ENCODE results near the gene PLEK.

Gene PLEK

DNA sequence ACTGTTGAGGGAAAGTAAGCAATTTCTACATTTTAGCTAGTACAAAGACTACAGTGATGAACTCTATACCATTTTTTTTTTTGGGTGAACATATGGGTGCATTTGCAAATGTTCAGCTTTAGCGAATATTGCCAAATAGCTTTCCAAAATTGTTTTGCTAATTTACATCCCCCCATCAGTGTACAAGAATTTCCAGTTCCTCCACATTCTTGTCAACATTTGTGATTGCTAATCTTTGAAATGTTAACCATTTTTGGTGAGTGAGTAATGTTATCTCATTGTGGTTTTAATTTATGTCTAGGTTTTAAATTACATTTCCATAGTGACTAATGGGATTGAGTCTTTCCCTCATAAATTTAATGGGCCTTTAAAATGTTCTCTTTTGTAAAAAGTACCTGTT, 28.9 kb upstream of the PLEK start:
- no peak overlapping the region for H3K4me3 Mint-ChIP-seq
- H3K36me3 Mint-ChIP-seq (ENCODE audit: low read depth), result no peaks in the 10 kb centered on the region
- no peak overlapping the region for H3K27ac Mint-ChIP-seq
- TF ChIP-seq, protein P1, sequence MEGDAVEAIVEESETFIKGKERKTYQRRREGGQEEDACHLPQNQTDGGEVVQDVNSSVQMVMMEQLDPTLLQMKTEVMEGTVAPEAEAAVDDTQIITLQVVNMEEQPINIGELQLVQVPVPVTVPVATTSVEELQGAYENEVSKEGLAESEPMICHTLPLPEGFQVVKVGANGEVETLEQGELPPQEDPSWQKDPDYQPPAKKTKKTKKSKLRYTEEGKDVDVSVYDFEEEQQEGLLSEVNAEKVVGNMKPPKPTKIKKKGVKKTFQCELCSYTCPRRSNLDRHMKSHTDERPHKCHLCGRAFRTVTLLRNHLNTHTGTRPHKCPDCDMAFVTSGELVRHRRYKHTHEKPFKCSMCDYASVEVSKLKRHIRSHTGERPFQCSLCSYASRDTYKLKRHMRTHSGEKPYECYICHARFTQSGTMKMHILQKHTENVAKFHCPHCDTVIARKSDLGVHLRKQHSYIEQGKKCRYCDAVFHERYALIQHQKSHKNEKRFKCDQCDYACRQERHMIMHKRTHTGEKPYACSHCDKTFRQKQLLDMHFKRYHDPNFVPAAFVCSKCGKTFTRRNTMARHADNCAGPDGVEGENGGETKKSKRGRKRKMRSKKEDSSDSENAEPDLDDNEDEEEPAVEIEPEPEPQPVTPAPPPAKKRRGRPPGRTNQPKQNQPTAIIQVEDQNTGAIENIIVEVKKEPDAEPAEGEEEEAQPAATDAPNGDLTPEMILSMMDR (IDR thresholded peaks at IDR 0.05), result no peak
- H3K9me3 Mint-ChIP-seq, result no peaks in the 10 kb centered on the region
- H3K27me3 Mint-ChIP-seq (ENCODE audit: low read depth, poor library complexity), result peaks cover 44% of the 10 kb centered on the region
- DNase-seq, result no peak
- no peaks in the 10 kb centered on the region for H3K4me1 Mint-ChIP-seq

DNA sequence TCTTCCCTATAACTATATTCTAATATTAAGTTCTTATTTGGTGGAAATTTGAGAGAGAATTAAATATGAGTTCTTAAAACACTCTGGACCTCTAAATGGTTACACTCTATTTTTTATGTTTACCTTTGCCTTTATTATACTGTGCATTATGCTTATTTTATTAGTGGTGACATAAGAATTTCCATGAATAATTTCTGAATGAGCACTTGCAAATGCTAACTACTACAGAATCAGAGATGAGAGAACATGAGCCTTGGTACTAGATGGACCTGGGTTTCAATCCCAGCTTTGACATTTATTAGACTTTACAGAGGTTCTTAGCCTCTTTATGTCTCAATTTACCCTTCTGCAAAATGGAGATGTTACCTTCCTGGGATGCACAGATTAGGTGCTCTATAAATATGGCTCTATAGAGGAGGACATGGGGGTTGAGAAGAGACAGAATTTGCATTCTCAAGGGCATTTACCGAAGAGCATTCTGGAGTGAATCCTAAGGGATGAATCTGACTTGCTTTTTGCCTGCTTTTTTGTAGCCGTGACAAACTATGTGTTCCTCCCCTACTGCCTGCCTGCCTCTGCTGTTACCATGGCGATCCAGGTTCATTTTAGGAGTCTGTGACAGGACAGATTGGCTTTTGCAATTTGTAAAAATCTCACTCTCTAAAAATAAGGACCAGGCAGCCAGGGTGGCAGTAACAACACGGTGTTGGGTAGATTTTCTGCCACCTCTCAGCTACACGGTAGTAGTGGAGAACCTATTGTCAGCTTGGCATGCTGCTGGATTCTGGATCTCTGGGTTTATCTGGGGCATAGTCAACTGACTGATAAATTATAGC, 24.6 kb upstream of the PLEK start:
- Mint-ChIP-seq H3K36me3 (ENCODE audit: low read depth) (no peaks in the 10 kb centered on the region), H3K27ac (no peak overlapping the region), H3K4me3 (no peak overlapping the region), H3K4me1 (no peaks in the 10 kb centered on the region), H3K27me3 (ENCODE audit: low read depth, poor library complexity) (peaks cover 47% of the 10 kb centered on the region), H3K9me3 (no peaks in the 10 kb centered on the region)
- no peak for DNase-seq
- TF ChIP-seq, protein P1 (IDR thresholded peaks at IDR 0.05), result no peak

DNA sequence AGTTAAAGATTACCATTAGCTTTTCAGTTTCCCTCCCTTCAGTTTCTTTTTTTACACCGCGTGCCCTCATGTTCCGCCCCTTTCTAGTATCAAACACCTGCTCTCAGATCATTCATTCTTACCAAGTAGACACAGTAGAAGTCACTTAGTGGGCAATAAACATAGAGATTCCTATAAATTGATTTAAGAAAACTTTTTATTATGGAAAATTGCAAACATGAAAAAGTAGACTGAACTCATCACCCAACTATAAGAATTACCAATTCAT, 24.1 kb upstream of the PLEK start:
- Mint-ChIP-seq H3K9me3 (no peaks in the 10 kb centered on the region), H3K27ac (no peak overlapping the region)

DNA sequence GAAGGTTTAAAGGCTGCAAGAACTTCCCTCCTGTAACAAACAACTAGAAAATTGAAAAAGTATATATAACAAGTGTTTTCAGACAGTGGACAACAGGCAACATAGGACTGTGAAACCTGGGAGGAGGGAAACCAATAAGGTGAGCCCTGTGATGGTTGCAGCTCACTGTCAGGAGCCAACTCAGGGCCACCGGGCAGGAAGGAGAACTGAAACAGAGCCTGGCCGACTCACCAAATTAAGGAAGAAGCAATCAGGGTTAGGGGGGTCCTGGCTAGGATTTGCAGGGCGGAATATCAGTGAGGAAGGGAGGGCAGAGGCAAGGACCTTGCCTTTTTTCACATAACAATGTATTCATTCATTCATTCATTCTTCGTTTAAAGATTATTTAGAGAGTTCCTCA, 23.5 kb upstream of the PLEK start:
- Mint-ChIP-seq H3K4me3 (no peak overlapping the region), H3K27me3 (ENCODE audit: low read depth, poor library complexity) (peaks cover 53% of the 10 kb centered on the region), H3K27ac (no peak overlapping the region), H3K36me3 (ENCODE audit: low read depth) (no peaks in the 10 kb centered on the region), H3K9me3 (no peaks in the 10 kb centered on the region), H3K4me1 (no peaks in the 10 kb centered on the region)
- TF ChIP-seq, protein P1 (IDR thresholded peaks at IDR 0.05), result no peak
- DNase-seq, result no peak

More for the DNA sequence above, 24.1 kb upstream of the PLEK start:
- Mint-ChIP-seq H3K36me3 (ENCODE audit: low read depth) (no peaks in the 10 kb centered on the region), H3K4me3 (no peak overlapping the region), H3K27me3 (ENCODE audit: low read depth, poor library complexity) (peaks cover 49% of the 10 kb centered on the region), H3K4me1 (no peaks in the 10 kb centered on the region)
- DNase-seq, result no peak
- TF ChIP-seq, protein P1 (IDR thresholded peaks at IDR 0.05), result no peak

DNA sequence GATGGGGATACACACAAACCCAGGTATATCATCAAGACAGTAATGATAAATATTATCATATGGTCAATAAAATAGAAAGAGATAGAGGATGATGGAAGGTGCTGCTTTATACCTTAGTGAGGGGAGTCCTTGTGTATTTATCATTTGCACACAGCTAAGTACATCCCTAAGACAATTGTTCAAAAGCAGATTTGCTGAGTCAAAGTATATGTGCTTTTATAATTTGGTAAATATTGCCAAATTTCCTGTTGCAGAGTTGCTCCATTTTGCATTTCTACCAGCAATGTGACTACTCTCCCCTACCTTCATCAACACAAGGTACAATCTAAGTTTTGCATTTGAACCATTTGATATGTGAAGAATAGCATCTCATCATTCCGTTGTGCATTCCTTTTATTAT, 22.6 kb upstream of the PLEK start:
- Mint-ChIP-seq H3K27me3 (ENCODE audit: low read depth, poor library complexity) (peaks cover 54% of the 10 kb centered on the region), H3K4me3 (no peak overlapping the region)
- TF ChIP-seq, protein P1 (IDR thresholded peaks at IDR 0.05), result no peak

DNA sequence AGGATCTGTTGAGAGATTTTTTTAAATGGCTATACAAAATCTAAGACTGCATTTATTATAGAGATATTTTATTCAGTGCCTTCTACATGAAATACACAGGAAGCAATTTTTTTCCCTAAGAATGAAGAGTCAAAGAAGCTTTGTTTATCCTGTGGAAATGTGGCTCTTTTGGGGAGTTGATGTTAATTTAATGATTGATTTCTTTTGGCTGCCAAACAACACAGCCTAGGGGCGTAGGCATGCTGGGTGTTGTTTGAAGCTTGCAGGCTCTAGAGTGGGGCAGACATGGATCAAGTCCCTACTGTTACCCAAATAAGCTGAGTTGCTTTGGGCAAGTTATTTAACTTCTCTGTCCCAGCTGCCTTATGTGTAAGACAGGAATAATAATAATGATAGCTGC, 21.1 kb upstream of the PLEK start:
- Mint-ChIP-seq H3K4me3 (no peak overlapping the region), H3K27me3 (ENCODE audit: low read depth, poor library complexity) (peaks cover 54% of the 10 kb centered on the region), H3K4me1 (no peaks in the 10 kb centered on the region), H3K9me3 (peaks cover 12% of the 10 kb centered on the region), H3K27ac (no peak overlapping the region), H3K36me3 (ENCODE audit: low read depth) (no peaks in the 10 kb centered on the region)
- TF ChIP-seq, protein P1 (IDR thresholded peaks at IDR 0.05), result no peak
- DNase-seq, result no peak

More for the DNA sequence above, 22.6 kb upstream of the PLEK start:
- H3K4me1 Mint-ChIP-seq, result no peaks in the 10 kb centered on the region
- no peaks in the 10 kb centered on the region for H3K9me3 Mint-ChIP-seq
- H3K27ac Mint-ChIP-seq, result no peak overlapping the region
- no peaks in the 10 kb centered on the region for H3K36me3 Mint-ChIP-seq (ENCODE audit: low read depth)
- no peak for DNase-seq

Measured in nephron progenitor cell (in vitro differentiated cells).